ENCODE measurements around the gene FANCC.

DNA sequence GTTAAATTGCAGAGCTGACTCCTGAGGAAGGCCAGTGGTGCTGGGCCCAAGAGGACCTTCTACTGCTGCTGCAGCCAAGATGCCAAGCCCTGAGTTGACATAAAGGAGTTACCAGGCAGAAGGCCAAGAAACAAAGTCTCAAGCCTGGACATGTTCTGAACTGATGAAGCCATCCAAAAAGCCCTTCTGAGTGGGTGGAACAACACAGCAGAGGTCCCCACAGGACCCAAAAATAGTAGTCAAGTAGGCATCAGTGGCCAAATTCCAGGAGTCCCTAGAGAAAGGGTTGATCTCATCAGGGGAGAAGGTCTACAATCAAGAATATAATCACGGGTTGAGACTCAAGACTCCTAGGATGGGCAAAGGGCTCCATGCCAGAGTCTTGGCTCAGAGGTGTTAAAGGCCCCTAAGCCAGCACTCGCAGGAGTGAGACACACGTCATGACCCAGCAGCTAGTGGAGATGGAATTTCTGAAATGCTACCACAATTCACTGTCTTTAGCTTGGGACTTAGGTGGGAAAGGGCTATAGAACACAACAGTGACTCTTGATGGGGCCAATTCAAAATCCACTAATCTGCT, 119.7 kb downstream of the FANCC start:
- TF ChIP-seq EZH2 (IDR thresholded peaks at IDR 0.05; ENCODE audit: borderline replicate concordance) = no peak
- TF ChIP-seq, protein P1, sequence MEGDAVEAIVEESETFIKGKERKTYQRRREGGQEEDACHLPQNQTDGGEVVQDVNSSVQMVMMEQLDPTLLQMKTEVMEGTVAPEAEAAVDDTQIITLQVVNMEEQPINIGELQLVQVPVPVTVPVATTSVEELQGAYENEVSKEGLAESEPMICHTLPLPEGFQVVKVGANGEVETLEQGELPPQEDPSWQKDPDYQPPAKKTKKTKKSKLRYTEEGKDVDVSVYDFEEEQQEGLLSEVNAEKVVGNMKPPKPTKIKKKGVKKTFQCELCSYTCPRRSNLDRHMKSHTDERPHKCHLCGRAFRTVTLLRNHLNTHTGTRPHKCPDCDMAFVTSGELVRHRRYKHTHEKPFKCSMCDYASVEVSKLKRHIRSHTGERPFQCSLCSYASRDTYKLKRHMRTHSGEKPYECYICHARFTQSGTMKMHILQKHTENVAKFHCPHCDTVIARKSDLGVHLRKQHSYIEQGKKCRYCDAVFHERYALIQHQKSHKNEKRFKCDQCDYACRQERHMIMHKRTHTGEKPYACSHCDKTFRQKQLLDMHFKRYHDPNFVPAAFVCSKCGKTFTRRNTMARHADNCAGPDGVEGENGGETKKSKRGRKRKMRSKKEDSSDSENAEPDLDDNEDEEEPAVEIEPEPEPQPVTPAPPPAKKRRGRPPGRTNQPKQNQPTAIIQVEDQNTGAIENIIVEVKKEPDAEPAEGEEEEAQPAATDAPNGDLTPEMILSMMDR (IDR thresholded peaks at IDR 0.05; ENCODE audit: poor library complexity) = no peak
- no peak for TF ChIP-seq EZH2phosphoT487 (IDR thresholded peaks at IDR 0.05; ENCODE audit: low read depth, severe bottlenecking, unreplicated experiment)
